H1 (cell line): ENCODE results near the gene ARHGAP24. TPM values are rescaled to one million over a fixed set of nuclear protein-coding genes. Genes with fewer than 3 reads are reported as not detected.
A peak's percentile ranks its signal among the peaks of the same experiment; 100 is the strongest.

Experiments used
- CTCF ChIA-PET: fragments of 300-600 bp; sonication (Branson Sonifier 250); formaldehyde crosslinking; loops from one replicate; lab custom pipeline; 2021; ENCODE audit not compliant: partially characterized antibody; lab: Charles Lee
- POLR2A ChIA-PET: fragments of 300-600 bp; sonication (Branson Sonifier 250); formaldehyde crosslinking; loops from one replicate; lab custom pipeline; 2021; ENCODE audit warnings: inconsistent platforms; ENCODE audit not compliant: partially characterized antibody; lab: Charles Lee
- DNase-seq, 2 experiments: peaks; one replicate each; pipeline versions ENCODE4 v3.0.0 to v3.0.0-alpha.2; 2010 to 2022; ENCODE audit warnings: low spot score in 2 of 2, low read depth in 1 of 2, mixed read lengths in 1 of 2
- FAIRE-seq: peaks from 2 replicates; lab custom pipeline; 2011; peaks lifted over from hg19 to GRCh38; lab: Jason Lieb, UNC
- H2AFZ ChIP-seq: 2 replicates; pipeline ENCODE4 v1.8.1; 2012; ENCODE audit warnings: low read length, inconsistent platforms
- H2AK5ac ChIP-seq: 2 replicates; pipeline ENCODE4 v1.6.1; 2013; ENCODE audit warnings: low read depth, low read length
- H2BK120ac ChIP-seq: replicated peaks from 2 replicates; pipeline ENCODE3; 2013; ENCODE audit warnings: low read depth, low read length, inconsistent platforms
- H2BK12ac ChIP-seq: 2 replicates; pipeline ENCODE4 v1.6.1; 2013; ENCODE audit warnings: low read depth, low read length
- H2BK15ac ChIP-seq: 2 replicates; pipeline ENCODE4 v1.6.1; 2013; ENCODE audit warnings: low read length
- H2BK20ac ChIP-seq: 2 replicates; pipeline ENCODE4 v1.6.1; 2013; ENCODE audit warnings: low read length
- H2BK5ac ChIP-seq: 2 replicates; pipeline ENCODE4 v1.6.1; 2013; ENCODE audit warnings: low read depth, low read length
- H3K14ac ChIP-seq: 2 replicates; pipeline ENCODE4 v1.6.1; 2013; ENCODE audit warnings: inconsistent platforms; ENCODE audit not compliant: insufficient read length
- H3K18ac ChIP-seq: 2 replicates; pipeline ENCODE4 v1.6.1; 2013; ENCODE audit warnings: low read length; ENCODE audit errors: extremely low read depth
- H3K23ac ChIP-seq: 2 replicates; pipeline ENCODE4 v1.6.1; 2013; ENCODE audit warnings: inconsistent platforms; ENCODE audit not compliant: insufficient read length
- H3K23me2 ChIP-seq: 2 replicates; pipeline ENCODE4 v1.6.1; 2013; ENCODE audit warnings: low read depth, low read length
- H3K27ac ChIP-seq: 2 replicates; pipeline ENCODE4 v1.6.1; 2011; ENCODE audit warnings: low read depth, low read length, inconsistent platforms
- H3K27me3 ChIP-seq, 4 experiments: replicated peaks in 1 of 4; 1 replicate in 1 of 4; 2 replicates in 3 of 4; pipeline versions ENCODE4 v1.6.1 to v1.8.1; 2011 to 2013; ENCODE audit warnings: low read length in 3 of 4, mild to moderate bottlenecking in 3 of 4, inconsistent platforms in 2 of 4, mixed read lengths in 2 of 4, moderate library complexity in 1 of 4; ENCODE audit not compliant: control insufficient read depth in 3 of 4, insufficient read depth in 3 of 4; ENCODE audit errors: extremely low read depth in 1 of 4
- H3K36me3 ChIP-seq, 4 experiments: 2 replicates each; pipeline versions ENCODE4 v1.6.1 to v1.8.1; 2011 to 2013; ENCODE audit warnings: mild to moderate bottlenecking in 4 of 4, low read length in 3 of 4, moderate library complexity in 2 of 4, control low read depth in 1 of 4, inconsistent platforms in 1 of 4; ENCODE audit not compliant: insufficient read depth in 4 of 4, control insufficient read depth in 2 of 4
- H3K4ac ChIP-seq: replicated peaks from 2 replicates; pipeline ENCODE3; 2013; ENCODE audit warnings: low read length, low read depth, mixed read lengths, inconsistent platforms; ENCODE audit not compliant: insufficient read length
- H3K4me1 ChIP-seq, 4 experiments: replicated peaks in 1 of 4; 1 replicate in 1 of 4; 2 replicates in 3 of 4; pipeline versions ENCODE4 v1.6.1 to v1.8.1; 2011 to 2013; ENCODE audit warnings: low read length in 3 of 4, inconsistent platforms in 2 of 4, mixed read lengths in 1 of 4; ENCODE audit not compliant: insufficient read depth in 4 of 4, control insufficient read depth in 3 of 4
- H3K4me2 ChIP-seq, 2 experiments: 2 replicates each; pipeline versions ENCODE4 v1.6.1 to v1.8.1; 2011 to 2013; ENCODE audit warnings: low read depth in 2 of 2, low read length in 2 of 2, control low read depth in 1 of 2, inconsistent platforms in 1 of 2, mild to moderate bottlenecking in 1 of 2; ENCODE audit not compliant: insufficient read depth in 1 of 2
- H3K4me3 ChIP-seq, 4 experiments: fragments of 200-600, 300-600 bp in 1 of 4; sonication (generic), shearing (Covaris generic), sonication (Bioruptor Twin) in 1 of 4; 2 replicates each; pipeline versions ENCODE4 v1.5.1 to v1.8.1; 2011 to 2016; ENCODE audit warnings: low read length in 4 of 4, low read depth in 3 of 4, control low read depth in 2 of 4, inconsistent platforms in 2 of 4, mild to moderate bottlenecking in 2 of 4, mixed read lengths in 1 of 4, moderate library complexity in 1 of 4; ENCODE audit not compliant: insufficient read depth in 2 of 4; ENCODE audit errors: extremely low read depth in 1 of 4
- H3K56ac ChIP-seq: replicated peaks from 2 replicates; pipeline ENCODE3; 2013; ENCODE audit warnings: low read depth, mild to moderate bottlenecking, mixed read lengths, low read length, inconsistent platforms; ENCODE audit not compliant: insufficient read length
- H3K79me1 ChIP-seq: 2 replicates; pipeline ENCODE4 v1.6.1; 2013; ENCODE audit warnings: low read depth, low read length, control low read depth
- H3K79me2 ChIP-seq, 2 experiments: 2 replicates each; pipeline versions ENCODE4 v1.6.1 to v1.8.1; 2012 to 2013; ENCODE audit warnings: low read length in 2 of 2, mild to moderate bottlenecking in 2 of 2, inconsistent platforms in 1 of 2; ENCODE audit not compliant: insufficient read depth in 2 of 2, control insufficient read depth in 1 of 2
- H3K9ac ChIP-seq, 4 experiments: replicated peaks in 1 of 4; 1 replicate in 1 of 4; 2 replicates in 3 of 4; pipeline versions ENCODE4 v1.6.1 to v1.8.1; 2011 to 2013; ENCODE audit warnings: low read depth in 3 of 4, low read length in 3 of 4, control low read depth in 2 of 4, mild to moderate bottlenecking in 2 of 4, moderate library complexity in 2 of 4, inconsistent platforms in 1 of 4; ENCODE audit errors: extremely low read depth in 1 of 4
- H3K9me3 ChIP-seq, 2 experiments: 2 replicates each; pipeline versions ENCODE4 v1.6.1 to v1.8.1; 2012 to 2013; ENCODE audit warnings: mild to moderate bottlenecking in 2 of 2, moderate library complexity in 2 of 2, control low read depth in 1 of 2, inconsistent platforms in 1 of 2, low read depth in 1 of 2, low read length in 1 of 2, mixed read lengths in 1 of 2; ENCODE audit not compliant: insufficient read depth in 2 of 2
- H4K20me1 ChIP-seq, 2 experiments: replicated peaks in 1 of 2; 2 replicates each; pipeline versions ENCODE3 to v1.8.1; 2011 to 2013; ENCODE audit warnings: inconsistent platforms in 2 of 2, low read length in 2 of 2, mild to moderate bottlenecking in 1 of 2; ENCODE audit not compliant: insufficient read depth in 2 of 2, control insufficient read depth in 1 of 2
- H4K5ac ChIP-seq: 2 replicates; pipeline ENCODE4 v1.6.1; 2013; ENCODE audit warnings: low read length, low read depth, mixed read lengths, inconsistent platforms; ENCODE audit not compliant: insufficient read length
- H4K8ac ChIP-seq: 2 replicates; pipeline ENCODE4 v1.8.0; 2013; ENCODE audit warnings: mild to moderate bottlenecking, moderate library complexity, low read length, inconsistent platforms; ENCODE audit not compliant: insufficient read depth; ENCODE audit errors: extremely low read depth
- H4K91ac ChIP-seq: replicated peaks from 2 replicates; pipeline ENCODE3; 2013; ENCODE audit warnings: low read length, mixed read lengths, inconsistent platforms; ENCODE audit not compliant: insufficient read length
- BACH1 ChIP-seq: IDR thresholded peaks from 2 replicates; pipeline ENCODE4 v1.6.1; 2012; ENCODE audit warnings: low read length, improper control_type of control experiment
- TEAD4 ChIP-seq: IDR thresholded peaks from 2 replicates; pipeline ENCODE4 v1.6.1; 2012; ENCODE audit warnings: low read depth, low read length, inconsistent platforms, mixed read lengths
- WGBS, 2 experiments: shearing (Covaris generic) in 1 of 2; methylation state at CpG; one replicate each; pipeline versions ENCODE4 v1.1.6 to v1.1.7; 2013 to 2015; ENCODE audit warnings: low lambda C conversion rate in 2 of 2, mixed read lengths in 2 of 2, inconsistent platforms in 1 of 2, low coverage in 1 of 2, missing lambda C conversion rate in 1 of 2; ENCODE audit not compliant: insufficient replicate concordance in 2 of 2, insufficient coverage in 1 of 2, insufficient read length in 1 of 2; ENCODE audit errors: extremely low coverage in 1 of 2, missing lambda C conversion rate in 1 of 2; 5-methylcytosine and 5-hydroxymethylcytosine counted together
- polyA plus RNA-seq, 7 experiments: library from polyadenylated mRNA; depleted of rRNA in 3 of 7; stranded (reverse) in 5 of 7; unstranded in 2 of 7; fragments of >200 nt in 5 of 7; fragments of 200-250 nt in 2 of 7; gene quantifications; 1 replicate in 5 of 7; 2 replicates in 1 of 7; 4 replicates in 1 of 7; pipeline versions ENCODE4 v1.2.1 to v1.2.3, GENCODE V29; 2011 to 2013; ENCODE audit warnings: missing spikeins in 2 of 7, mixed read lengths in 2 of 7
- total RNA-seq: library from RNA; stranded (reverse); fragmentation: NEBNext Ultra II Directional; extraction: Animal tissue kit (Norgen Biotek cat#: 25700); gene quantifications from 2 replicates; pipeline ENCODE4 v1.2.1, GENCODE V29; 2021

The ARHGAP24 gene
- total and polyA plus RNA-seq, 2 of the 8 experiments (the other 6 are each of a cell fraction or from before 2014, with no cell fraction given), result 0.08 to 0.50 TPM

DNA sequence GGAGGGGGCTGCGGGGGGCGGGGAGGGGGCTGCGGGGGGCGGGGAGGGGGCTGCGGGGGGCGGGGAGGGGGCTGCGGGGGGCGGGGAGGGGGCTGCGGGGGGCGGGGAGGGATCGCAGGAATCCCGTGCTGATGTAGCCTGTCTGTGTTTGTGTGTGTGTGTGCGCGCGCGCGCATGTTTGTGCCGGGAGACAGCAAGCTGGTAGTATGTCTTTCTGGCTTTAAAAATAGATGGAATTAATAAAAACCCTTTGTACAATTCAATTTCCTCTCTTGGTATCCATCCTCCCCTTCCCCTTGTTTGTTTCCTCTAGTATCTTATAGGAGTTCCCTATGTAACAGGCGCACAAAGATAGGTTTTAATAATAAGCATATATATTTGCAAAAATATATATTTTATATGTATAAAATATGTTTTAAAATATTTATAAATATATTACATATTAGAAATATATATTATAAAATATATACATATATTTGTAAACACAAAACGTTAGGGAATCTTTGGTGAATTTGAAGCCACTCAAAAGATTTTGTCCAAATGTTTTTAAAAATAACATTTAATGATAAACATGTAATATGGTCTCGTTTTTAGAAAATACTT lies 782 bp downstream of the ARHGAP24 start:
- Histone ChIP-seq H3K4me3 (peak overlapping the region; percentile 51 to 71 (median 60); a peak in 7 of 8 replicates), H3K4me1 (peaks cover 0 to 3% (median under 1%) of the 10 kb centered on the region in 4 experiments; a peak in 1 of 7 replicates), H3K27me3 (peaks cover 0 to 1% (median 0%) of the 10 kb centered on the region in 4 experiments; a peak in 4 of 7 replicates), H3K4ac (no peak overlapping the region), H2BK5ac (no peak overlapping the region), H3K9ac (no peak overlapping the region), H3K23ac (no peak overlapping the region), H4K5ac (no peak overlapping the region), H2AK5ac (no peak overlapping the region), H2BK12ac (no peak overlapping the region), H4K8ac (no peak overlapping the region), H3K36me3 (no peaks in the 10 kb centered on the region), H2BK20ac (no peak overlapping the region), H2BK15ac (no peak overlapping the region), H3K18ac (no peak overlapping the region), H2BK120ac (no peak overlapping the region), H4K91ac (no peak overlapping the region), H3K79me2 (no peaks in the 10 kb centered on the region), H3K9me3 (no peaks in the 10 kb centered on the region), H3K27ac (no peak overlapping the region), H2AFZ (no peak overlapping the region), H3K79me1 (no peaks in the 10 kb centered on the region), H4K20me1 (no peaks in the 10 kb centered on the region), H3K23me2 (peaks cover 2% of the 10 kb centered on the region; the same call in 1 of the 2 replicates), H3K14ac (no peak overlapping the region), H3K4me2 (peak overlapping the region; percentile 61 to 89), H3K56ac (no peak overlapping the region)
- WGBS, 2 experiments, result 11% methylated on average over 9 of the region's 21 CpGs; no CpG with 5 or more reads in 1 of the 2 experiments
- TF ChIP-seq TEAD4 (peak; percentile 45; the same call in 1 of the 2 replicates), BACH1 (no peak)
- ChIA-PET CTCF (interaction anchor here (1.5 to 1.9 kb wide), 2 partner anchors 13 to 50 kb away, joined by 4 to 7 read pairs; no protein-coding TSS in a partner anchor), POLR2A (interaction anchor here (0.7 kb wide), 1 partner anchor 11 kb away, joined by 3 read pairs; no protein-coding TSS in a partner anchor)
- FAIRE-seq (no peak), DNase-seq (peak in 1 of 2 experiments; percentile 52)
